B cell (primary cell): ENCODE data around the gene HSP90B1.

ENCODE experiments used
- CTCF ChIP-seq: fragments of 200-600 bp; IDR thresholded peaks from one replicate; pipeline ENCODE4 v1.8.0; 2022; ENCODE audit warnings: antibody characterized with exemption, mild to moderate bottlenecking
- EZH2 ChIP-seq: IDR thresholded peaks from 2 replicates; pipeline ENCODE4 v1.6.1; 2012; ENCODE audit warnings: borderline replicate concordance, low read depth, mild to moderate bottlenecking, moderate library complexity, low read length; ENCODE audit not compliant: insufficient read depth, poor library complexity, severe bottlenecking

GRCh38 chr12:103957865-103958388 is 27.7 kb downstream of the HSP90B1 start:
- TF ChIP-seq CTCF (no peak), EZH2 (no peak)
